Cardiac muscle cell (in vitro differentiated cells and primary cell): ENCODE data around the gene COL19A1. TPM values are rescaled to one million over a fixed set of nuclear protein-coding genes. Genes with fewer than 3 reads are reported as not detected.
A peak's percentile ranks its signal among the peaks of the same experiment; 100 is the strongest.

Experiments used
- DNase-seq, 2 donors: peaks; one replicate each; pipeline versions ENCODE4 v3.0.0 to v3.0.0-alpha.2; 2010 to 2017; ENCODE audit warnings: low read depth in 1 of 2, low spot score in 1 of 2
- H3K27ac ChIP-seq: fragments of 200-600 bp; sonication (generic); 2 replicates; pipeline ENCODE4 v1.5.1; 2016
- H3K27me3 ChIP-seq: fragments of 200-600 bp; sonication (generic); 2 replicates; pipeline ENCODE4 v1.6.0; 2016; ENCODE audit warnings: control low read depth
- H3K36me3 ChIP-seq: fragments of 200-600 bp; sonication (generic); 2 replicates; pipeline ENCODE4 v1.5.1; 2016; ENCODE audit warnings: control low read depth
- H3K4me1 ChIP-seq: fragments of 200-600 bp; sonication (generic); 2 replicates; pipeline ENCODE4 v1.8.1; 2017; ENCODE audit warnings: low read depth, mild to moderate bottlenecking, mixed run types
- H3K4me3 ChIP-seq: fragments of 200-600 bp; sonication (generic); 2 replicates; pipeline ENCODE4 v1.5.1; 2016; ENCODE audit warnings: mild to moderate bottlenecking
- H3K9me3 ChIP-seq: fragments of 200-600 bp; sonication (generic); 2 replicates; pipeline ENCODE4 v1.5.1; 2017; ENCODE audit warnings: low read depth, mild to moderate bottlenecking, control low read depth
- CTCF ChIP-seq: IDR thresholded peaks from 2 replicates; pipeline ENCODE4 v1.5.1; 2012; ENCODE audit warnings: low read depth, mild to moderate bottlenecking, low read length
- polyA plus RNA-seq: library from polyadenylated mRNA; unstranded; fragments of >200 nt; fragmentation: Nextera tagmentation; extraction: Ambion mirVana; gene quantifications from 2 replicates; pipeline ENCODE4 v1.2.1, GENCODE V29; 2016
- total RNA-seq: library from RNA; depleted of rRNA; stranded (reverse); fragments of >200 nt; gene quantifications from 2 replicates; pipeline ENCODE4 v1.2.3, GENCODE V29; 2016

The COL19A1 gene
- total and polyA plus RNA-seq, 2 experiments from 2014 or later, result 0.10 to 0.27 TPM

GRCh38 chr6:69894578-69895347, 28.4 kb downstream of the COL19A1 start:
- H3K27me3 ChIP-seq, result no peaks in the 10 kb centered on the region
- H3K4me3 ChIP-seq, result no peak overlapping the region
- H3K9me3 ChIP-seq, result no peaks in the 10 kb centered on the region
- H3K4me1 ChIP-seq, result peaks cover 14% of the 10 kb centered on the region
- H3K36me3 ChIP-seq, result no peaks in the 10 kb centered on the region
- H3K27ac ChIP-seq, result no peak overlapping the region
- TF ChIP-seq CTCF, result no peak
- peak in 1 of 2 donors; percentile 83 for DNase-seq

GRCh38 chr6:69895396-69895795, 29.0 kb downstream of the COL19A1 start:
- Histone ChIP-seq H3K27ac (no peak overlapping the region), H3K4me1 (peaks cover 14% of the 10 kb centered on the region), H3K36me3 (no peaks in the 10 kb centered on the region), H3K27me3 (no peaks in the 10 kb centered on the region), H3K9me3 (no peaks in the 10 kb centered on the region), H3K4me3 (no peak overlapping the region)
- no peak for DNase-seq
- no peak for TF ChIP-seq CTCF

GRCh38 chr6:69900869-69901268, 34.5 kb downstream of the COL19A1 start:
- H3K4me1 ChIP-seq, result no peaks in the 10 kb centered on the region
- no peak overlapping the region for H3K27ac ChIP-seq
- H3K4me3 ChIP-seq, result no peak overlapping the region
- H3K9me3 ChIP-seq, result no peaks in the 10 kb centered on the region
- H3K36me3 ChIP-seq, result no peaks in the 10 kb centered on the region
- DNase-seq, result no peak
- TF ChIP-seq CTCF, result no peak
- no peaks in the 10 kb centered on the region for H3K27me3 ChIP-seq

GRCh38 chr6:69901361-69901760, 35.0 kb downstream of the COL19A1 start:
- Histone ChIP-seq H3K4me1 (no peaks in the 10 kb centered on the region), H3K27ac (no peak overlapping the region), H3K9me3 (no peaks in the 10 kb centered on the region), H3K4me3 (no peak overlapping the region), H3K36me3 (no peaks in the 10 kb centered on the region), H3K27me3 (no peaks in the 10 kb centered on the region)
- no peak for TF ChIP-seq CTCF
- no peak for DNase-seq

GRCh38 chr6:69907981-69908498, 41.7 kb downstream of the COL19A1 start:
- H3K9me3 ChIP-seq, result no peaks in the 10 kb centered on the region
- no peaks in the 10 kb centered on the region for H3K36me3 ChIP-seq
- peak in 1 of 2 donors; percentile 2 for DNase-seq
- H3K27ac ChIP-seq, result no peak overlapping the region
- no peak for TF ChIP-seq CTCF
- H3K4me1 ChIP-seq, result no peaks in the 10 kb centered on the region
- no peaks in the 10 kb centered on the region for H3K27me3 ChIP-seq
- no peak overlapping the region for H3K4me3 ChIP-seq
